ENCODE data around the gene CMPK2.

The CMPK2 gene

DNA sequence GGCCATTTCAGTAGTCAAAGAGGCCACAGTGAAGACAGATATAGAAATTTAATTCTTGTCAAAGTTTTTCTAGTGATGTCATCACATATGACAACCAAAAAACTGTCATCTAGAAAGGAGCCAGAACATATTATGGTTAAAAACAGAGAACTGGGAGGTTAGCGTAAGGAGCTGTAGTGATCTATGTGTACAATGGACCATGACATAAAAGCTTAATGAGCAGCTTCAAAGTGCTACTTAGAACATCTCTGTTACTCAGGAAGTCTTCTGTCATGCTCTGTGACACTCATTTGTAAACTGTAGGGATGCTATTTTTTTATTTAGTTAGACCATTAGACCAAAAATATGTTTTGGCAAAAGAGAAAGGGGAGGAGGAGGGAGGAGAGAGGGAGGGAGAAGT lies 57.3 kb downstream of the CMPK2 start:
- DNase-seq, result no peak

DNA sequence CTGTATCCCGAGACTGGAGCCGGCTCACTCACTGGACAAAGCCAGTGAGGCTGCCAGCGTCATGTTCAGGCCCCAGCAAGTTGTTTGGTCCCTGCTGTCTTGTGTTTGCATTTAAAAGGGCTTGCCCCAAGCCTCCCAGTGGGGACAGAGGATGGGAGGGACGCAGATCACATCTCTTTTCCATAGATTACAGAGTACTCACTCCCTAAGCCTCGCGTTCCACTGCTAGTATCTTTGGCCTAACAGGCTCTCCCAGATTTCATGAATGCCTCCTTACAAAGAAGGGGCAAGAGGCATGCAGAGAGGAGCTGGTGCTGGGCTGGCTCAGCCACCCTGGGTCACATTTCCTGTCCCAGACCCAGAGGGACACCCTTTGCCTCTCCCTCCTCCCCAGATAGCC lies 59.1 kb downstream of the CMPK2 start:
- DNase-seq, result no peak

DNA sequence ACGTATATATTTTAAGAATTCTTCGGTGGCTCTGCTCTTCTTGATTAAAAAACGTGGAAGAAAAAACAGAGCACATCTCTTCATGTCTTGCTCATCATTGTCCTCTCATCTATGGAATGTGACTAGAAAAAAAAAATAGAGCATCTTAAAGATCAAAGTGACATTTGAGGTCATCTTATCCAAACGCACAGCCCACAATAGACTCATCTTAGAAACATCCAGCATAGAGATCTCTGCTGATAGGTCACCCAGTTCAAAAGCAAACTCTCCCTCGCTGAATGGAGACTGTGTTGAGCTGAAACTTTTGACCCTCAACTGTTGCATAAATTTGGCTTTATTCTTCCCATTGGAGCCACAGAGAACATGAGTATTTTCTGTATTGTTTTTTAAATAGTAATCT lies 65.2 kb downstream of the CMPK2 start:
- no peak for DNase-seq

Data from NCI-H1048 (cell line).